ENCODE measurements around the gene DTD1. TPM values are rescaled to one million over a fixed set of nuclear protein-coding genes. Genes with fewer than 3 reads are reported as not detected.

Gene DTD1
- total and polyA plus RNA-seq, 2 of the 13 experiments (the other 11 are each of a cell fraction or from before 2014, with no cell fraction given), result 41.2 to 79.3 TPM

DNA sequence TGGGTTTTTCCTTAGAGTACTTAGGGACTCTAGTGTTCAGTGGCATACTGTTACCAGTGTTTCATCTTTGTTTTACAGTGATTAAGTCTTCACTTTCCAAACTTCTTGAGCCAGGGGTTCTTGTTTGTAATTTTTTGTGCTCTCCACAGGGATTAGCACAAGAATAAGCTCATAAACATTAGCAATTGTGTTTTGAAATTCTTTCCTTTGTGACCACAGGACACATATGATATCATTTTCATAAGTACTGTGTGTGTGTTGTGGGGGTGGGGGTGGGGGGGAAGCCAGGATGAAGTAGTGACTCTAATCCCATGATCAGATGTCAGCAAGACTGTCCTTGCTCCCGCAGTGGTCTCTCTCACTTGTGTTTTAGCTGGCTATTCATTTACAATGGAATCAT, 124.3 kb downstream of the DTD1 start:
- Histone ChIP-seq H3K9me3 (ENCODE audit: low read length) (no peaks in the 10 kb centered on the region), H3K9ac (ENCODE audit: insufficient read depth, low read depth, low read length) (no peak overlapping the region), H3K27ac (ENCODE audit: extremely low read length, insufficient read depth, low read length) (no peak overlapping the region), H3K4me2 (ENCODE audit: low read depth, low read length) (no peak overlapping the region), H2AFZ (ENCODE audit: low read length) (no peak overlapping the region), H3K4me3 (replicated peaks in 1 of 3; ENCODE audit: insufficient read depth in 1 of 3, low read depth in 2 of 3, low read length in 3 of 3) (no peak overlapping the region), H3K79me2 (ENCODE audit: insufficient read depth, low read length) (no peaks in the 10 kb centered on the region), H3K36me3 (replicated peaks in 1 of 2; ENCODE audit: control insufficient read depth in 1 of 2, insufficient read depth in 2 of 2, low read length in 2 of 2) (no peaks in the 10 kb centered on the region), H3K27me3 (ENCODE audit: control insufficient read depth in 1 of 2, insufficient read depth in 2 of 2, low read length in 2 of 2) (no peaks in the 10 kb centered on the region), H3K4me1 (ENCODE audit: insufficient read depth, low read length) (no peaks in the 10 kb centered on the region), H4K20me1 (ENCODE audit: insufficient read depth, low read length) (no peaks in the 10 kb centered on the region)
- CTCF ChIA-PET (ENCODE audit: low intra/inter-chr PET ratio, low total read pairs), result no interaction called here
- WGBS (ENCODE audit: low lambda C conversion rate), result 88% methylated on average over 1 of the region's 1 CpG
- in situ Hi-C loops (cut with HindIII; ENCODE audit: extremely low pct_ligation_motif_present, low pct_unique_long_range_greater_than_20kb) (no loop called here), intact Hi-C loops (cut with micrococcal nuclease; ENCODE audit: unreplicated experiment) (no loop called here)
- DNase-seq (ENCODE audit: low spot score) (no peak), ATAC-seq (no peak), FAIRE-seq (no peak)
- POLR2A ChIA-PET, result no interaction called here
- no TSS peak for BruUV-seq (replicated peaks)
- TF ChIP-seq, protein P1, sequence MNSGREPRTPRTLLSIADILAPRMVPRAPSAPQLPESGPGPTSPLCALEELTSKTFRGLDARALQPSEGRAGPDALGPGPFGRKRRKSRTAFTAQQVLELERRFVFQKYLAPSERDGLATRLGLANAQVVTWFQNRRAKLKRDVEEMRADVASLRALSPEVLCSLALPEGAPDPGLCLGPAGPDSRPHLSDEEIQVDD (CRISPR knock-in tag; IDR thresholded peaks at IDR 0.05; ENCODE audit: borderline replicate concordance), result no peak
- no peak for TF ChIP-seq ZNF124 (CRISPR knock-in tag; IDR thresholded peaks at IDR 0.05)
- no peak for TF ChIP-seq TBX3 (IDR thresholded peaks at IDR 0.05; ENCODE audit: borderline replicate concordance)
- no peak for TF ChIP-seq ZSCAN22 (CRISPR knock-in tag; IDR thresholded peaks at IDR 0.05)
- TF ChIP-seq, protein P2, sequence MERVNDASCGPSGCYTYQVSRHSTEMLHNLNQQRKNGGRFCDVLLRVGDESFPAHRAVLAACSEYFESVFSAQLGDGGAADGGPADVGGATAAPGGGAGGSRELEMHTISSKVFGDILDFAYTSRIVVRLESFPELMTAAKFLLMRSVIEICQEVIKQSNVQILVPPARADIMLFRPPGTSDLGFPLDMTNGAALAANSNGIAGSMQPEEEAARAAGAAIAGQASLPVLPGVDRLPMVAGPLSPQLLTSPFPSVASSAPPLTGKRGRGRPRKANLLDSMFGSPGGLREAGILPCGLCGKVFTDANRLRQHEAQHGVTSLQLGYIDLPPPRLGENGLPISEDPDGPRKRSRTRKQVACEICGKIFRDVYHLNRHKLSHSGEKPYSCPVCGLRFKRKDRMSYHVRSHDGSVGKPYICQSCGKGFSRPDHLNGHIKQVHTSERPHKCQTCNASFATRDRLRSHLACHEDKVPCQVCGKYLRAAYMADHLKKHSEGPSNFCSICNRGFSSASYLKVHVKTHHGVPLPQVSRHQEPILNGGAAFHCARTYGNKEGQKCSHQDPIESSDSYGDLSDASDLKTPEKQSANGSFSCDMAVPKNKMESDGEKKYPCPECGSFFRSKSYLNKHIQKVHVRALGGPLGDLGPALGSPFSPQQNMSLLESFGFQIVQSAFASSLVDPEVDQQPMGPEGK (CRISPR knock-in tag; IDR thresholded peaks at IDR 0.05), result no peak
- TF ChIP-seq, protein P3, sequence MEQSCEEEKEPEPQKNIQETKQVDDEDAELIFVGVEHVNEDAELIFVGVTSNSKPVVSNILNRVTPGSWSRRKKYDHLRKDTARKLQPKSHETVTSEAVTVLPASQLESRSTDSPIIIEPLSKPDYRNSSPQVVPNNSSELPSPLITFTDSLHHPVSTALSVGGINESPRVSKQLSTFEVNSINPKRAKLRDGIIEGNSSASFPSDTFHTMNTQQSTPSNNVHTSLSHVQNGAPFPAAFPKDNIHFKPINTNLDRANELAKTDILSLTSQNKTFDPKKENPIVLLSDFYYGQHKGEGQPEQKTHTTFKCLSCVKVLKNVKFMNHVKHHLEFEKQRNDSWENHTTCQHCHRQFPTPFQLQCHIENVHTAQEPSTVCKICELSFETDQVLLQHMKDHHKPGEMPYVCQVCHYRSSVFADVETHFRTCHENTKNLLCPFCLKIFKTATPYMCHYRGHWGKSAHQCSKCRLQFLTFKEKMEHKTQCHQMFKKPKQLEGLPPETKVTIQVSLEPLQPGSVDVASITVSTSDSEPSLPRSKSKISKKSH (CRISPR knock-in tag; IDR thresholded peaks at IDR 0.05; ENCODE audit: borderline replicate concordance), result no peak
- TF ChIP-seq, protein P4, sequence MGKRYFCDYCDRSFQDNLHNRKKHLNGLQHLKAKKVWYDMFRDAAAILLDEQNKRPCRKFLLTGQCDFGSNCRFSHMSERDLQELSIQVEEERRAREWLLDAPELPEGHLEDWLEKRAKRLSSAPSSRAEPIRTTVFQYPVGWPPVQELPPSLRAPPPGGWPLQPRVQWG (CRISPR knock-in tag; IDR thresholded peaks at IDR 0.05; ENCODE audit: borderline replicate concordance, low read depth), result no peak
- no peak for TF ChIP-seq ZNF383 (CRISPR knock-in tag; IDR thresholded peaks at IDR 0.05; ENCODE audit: borderline replicate concordance)
- TF ChIP-seq, protein P5, sequence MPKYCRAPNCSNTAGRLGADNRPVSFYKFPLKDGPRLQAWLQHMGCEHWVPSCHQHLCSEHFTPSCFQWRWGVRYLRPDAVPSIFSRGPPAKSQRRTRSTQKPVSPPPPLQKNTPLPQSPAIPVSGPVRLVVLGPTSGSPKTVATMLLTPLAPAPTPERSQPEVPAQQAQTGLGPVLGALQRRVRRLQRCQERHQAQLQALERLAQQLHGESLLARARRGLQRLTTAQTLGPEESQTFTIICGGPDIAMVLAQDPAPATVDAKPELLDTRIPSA (CRISPR knock-in tag; IDR thresholded peaks at IDR 0.05; ENCODE audit: borderline replicate concordance), result no peak
- TF ChIP-seq, protein P6, sequence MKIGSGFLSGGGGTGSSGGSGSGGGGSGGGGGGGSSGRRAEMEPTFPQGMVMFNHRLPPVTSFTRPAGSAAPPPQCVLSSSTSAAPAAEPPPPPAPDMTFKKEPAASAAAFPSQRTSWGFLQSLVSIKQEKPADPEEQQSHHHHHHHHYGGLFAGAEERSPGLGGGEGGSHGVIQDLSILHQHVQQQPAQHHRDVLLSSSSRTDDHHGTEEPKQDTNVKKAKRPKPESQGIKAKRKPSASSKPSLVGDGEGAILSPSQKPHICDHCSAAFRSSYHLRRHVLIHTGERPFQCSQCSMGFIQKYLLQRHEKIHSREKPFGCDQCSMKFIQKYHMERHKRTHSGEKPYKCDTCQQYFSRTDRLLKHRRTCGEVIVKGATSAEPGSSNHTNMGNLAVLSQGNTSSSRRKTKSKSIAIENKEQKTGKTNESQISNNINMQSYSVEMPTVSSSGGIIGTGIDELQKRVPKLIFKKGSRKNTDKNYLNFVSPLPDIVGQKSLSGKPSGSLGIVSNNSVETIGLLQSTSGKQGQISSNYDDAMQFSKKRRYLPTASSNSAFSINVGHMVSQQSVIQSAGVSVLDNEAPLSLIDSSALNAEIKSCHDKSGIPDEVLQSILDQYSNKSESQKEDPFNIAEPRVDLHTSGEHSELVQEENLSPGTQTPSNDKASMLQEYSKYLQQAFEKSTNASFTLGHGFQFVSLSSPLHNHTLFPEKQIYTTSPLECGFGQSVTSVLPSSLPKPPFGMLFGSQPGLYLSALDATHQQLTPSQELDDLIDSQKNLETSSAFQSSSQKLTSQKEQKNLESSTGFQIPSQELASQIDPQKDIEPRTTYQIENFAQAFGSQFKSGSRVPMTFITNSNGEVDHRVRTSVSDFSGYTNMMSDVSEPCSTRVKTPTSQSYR (CRISPR knock-in tag; IDR thresholded peaks at IDR 0.05; ENCODE audit: borderline replicate concordance), result no peak
- no peak for TF ChIP-seq ZNF12 (CRISPR knock-in tag; IDR thresholded peaks at IDR 0.05)
- no peak for TF ChIP-seq ZNF101 (CRISPR knock-in tag; IDR thresholded peaks at IDR 0.05; ENCODE audit: borderline replicate concordance, low read depth)
- TF ChIP-seq ZNF768 (CRISPR knock-in tag; IDR thresholded peaks at IDR 0.05), result no peak
- TF ChIP-seq HCFC1 (IDR thresholded peaks at IDR 0.05; ENCODE audit: low read depth, low read length), result no peak
